Panc1 (cell line): ENCODE results near the gene OGA.

Experiments used
- CTCF ChIP-seq: fragments of 450-650 bp; IDR thresholded peaks from 2 replicates; pipeline ENCODE4 v1.5.1; 2017; ENCODE audit warnings: mild to moderate bottlenecking
- POLR2AphosphoS5 ChIP-seq: IDR thresholded peaks from 2 replicates; pipeline ENCODE4 v1.6.1; 2012; ENCODE audit warnings: mild to moderate bottlenecking, low read depth, low read length, moderate library complexity

DNA sequence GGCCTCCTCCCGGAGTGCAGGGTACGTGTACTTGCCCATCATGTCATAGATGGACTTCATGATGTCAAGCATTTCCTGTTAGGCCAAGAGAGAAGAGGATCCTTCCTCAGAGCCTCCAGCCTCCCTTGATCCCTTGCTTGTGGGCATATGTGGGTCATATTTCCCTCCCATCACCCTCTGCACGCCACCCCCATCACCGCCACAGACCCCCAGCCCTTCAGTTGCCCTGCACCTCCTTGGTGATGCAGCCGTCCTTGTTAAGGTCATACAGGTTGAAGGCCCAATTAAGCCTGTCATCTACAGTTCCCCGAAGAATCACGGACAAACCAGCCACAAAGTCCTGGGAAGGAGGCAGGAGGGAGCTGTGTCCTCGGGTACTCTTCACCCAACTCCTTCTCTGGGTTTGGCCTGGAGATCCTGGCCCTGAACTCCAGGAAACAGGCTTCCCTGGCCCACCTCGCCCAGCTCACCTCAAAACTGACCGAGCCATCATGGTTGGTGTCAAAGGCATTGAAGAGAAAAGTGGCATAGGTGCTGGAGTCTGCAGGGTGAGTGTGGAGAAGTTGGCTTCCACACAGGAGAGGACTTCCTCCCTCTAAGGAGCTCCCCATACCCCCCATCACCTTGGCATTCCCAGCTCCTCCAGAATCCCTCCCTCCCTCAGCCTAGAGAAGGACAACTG is 9.8 kb upstream of the OGA start:
- no peak for TF ChIP-seq CTCF
- no peak for TF ChIP-seq POLR2AphosphoS5
